ENCODE measurements around the gene TUBA8.
"Not testable (repeated sequence)": the region's sequence is repeated elsewhere in the genome, so short reads cannot be mapped to it uniquely, and the experiment has no call there.

The TUBA8 gene

DNA sequence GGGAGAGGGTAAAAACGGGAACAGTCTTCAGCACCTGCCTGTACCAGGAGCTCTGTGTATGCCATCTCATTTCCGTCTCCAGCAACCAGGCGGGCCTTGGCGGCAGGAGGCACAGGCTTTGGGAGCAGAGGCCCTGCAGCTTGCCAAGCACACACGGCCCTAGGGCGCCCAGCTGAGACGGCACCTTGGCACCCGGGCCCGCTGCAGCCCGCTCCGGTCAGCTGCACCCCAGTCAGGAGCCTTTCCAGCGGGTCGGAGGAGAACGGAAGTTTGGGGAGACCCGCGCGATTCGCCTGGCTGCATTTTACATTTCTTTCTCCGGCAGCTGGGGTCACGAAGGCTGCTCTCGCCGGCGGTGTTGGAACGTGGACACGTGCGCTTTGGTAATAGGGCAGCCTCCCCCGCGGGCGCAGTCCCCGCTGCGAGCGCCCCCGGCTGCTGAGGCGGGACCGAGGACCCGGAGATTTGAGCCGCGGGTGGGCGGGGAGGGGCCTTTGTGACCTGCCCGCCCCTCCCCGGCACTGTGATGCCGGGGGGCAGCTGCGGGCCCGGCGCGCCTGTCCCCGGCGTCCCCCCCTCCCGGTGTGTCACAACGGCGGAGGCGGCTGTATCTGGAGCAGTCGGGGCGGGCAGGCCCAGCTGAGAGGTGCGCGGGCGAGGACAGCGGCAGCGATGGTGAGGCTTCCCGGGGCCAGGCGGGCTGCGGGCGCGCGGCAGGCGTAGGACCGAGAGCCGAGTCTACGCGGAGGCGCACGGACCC lies at the start of gene TUBA8:
TUBA8 (plus strand) TSS at position 616 of the 760 bp plus-strand sequence; CDS start at position 673, 57 bp downstream.
- DNase-seq: no peak

GRCh38 chr22:18062421-18062820 lies 48.2 kb upstream of the TUBA8 start:
- no peak for DNase-seq

DNA sequence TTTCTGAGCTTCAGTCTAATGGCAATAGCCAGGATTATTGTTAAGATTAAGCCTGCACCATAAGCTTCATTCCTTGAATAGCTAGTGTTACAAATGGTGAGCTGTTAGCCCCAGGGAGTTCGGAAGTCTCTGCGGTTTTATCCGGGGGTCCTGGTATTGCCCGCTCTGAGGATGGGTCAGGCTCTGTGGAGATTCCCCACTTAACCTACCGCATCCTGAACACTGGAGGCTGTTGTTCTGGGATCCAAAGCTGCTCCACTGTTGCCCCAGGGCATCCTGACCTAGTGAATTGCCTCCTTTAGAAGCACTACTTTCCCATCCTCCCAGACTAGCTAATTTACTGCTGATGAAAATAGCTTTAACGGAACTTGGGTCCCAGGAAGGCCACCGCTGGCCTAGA lies 47.3 kb upstream of the TUBA8 start:
- no peak for DNase-seq

- DNase-seq: not testable (repeated sequence)
Measured at GRCh38 chr22:18063715-18064114, 46.9 kb upstream of the TUBA8 start.

DNA sequence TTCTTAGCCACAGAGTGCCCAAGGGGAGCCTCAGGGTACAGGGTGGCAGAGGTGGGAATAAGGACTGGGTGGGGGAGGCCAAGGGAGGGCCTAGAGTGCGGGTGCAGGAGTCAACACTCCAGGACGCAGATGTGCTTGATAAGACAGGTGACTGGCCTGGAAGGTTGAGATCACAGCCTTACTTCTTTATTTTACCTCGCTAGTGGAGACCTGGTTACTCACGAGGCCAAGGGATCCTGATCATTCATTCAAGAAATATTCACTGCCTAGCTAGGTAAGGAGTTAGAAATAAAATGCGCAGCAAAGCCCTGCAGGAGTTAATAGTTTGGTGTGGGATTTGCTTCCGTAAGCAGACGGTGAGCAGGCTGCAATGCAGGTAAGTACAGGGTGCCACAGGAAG lies 46.0 kb upstream of the TUBA8 start:
- no peak for DNase-seq

DNA sequence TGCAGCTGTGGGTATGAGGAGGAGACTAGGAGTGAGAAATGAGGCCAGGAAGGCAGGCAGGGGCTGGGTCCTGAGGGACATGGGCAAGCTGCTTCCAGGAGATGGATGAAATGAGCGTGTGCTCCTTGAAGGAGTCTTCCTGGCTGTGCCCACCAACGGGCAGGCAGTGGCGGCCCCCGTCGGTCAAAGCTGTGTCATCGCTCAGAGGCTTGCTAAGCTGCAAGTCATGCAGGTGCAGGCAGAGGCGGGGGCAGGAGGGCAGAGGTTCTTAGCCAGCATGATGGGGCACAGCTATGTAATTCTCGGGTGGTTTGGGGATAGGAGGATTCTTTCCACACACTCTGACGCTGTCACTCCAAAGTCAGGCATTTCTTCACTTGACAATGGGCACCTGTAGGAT lies 45.4 kb upstream of the TUBA8 start:
- no peak for DNase-seq

- no peak for DNase-seq
Measured at GRCh38 chr22:18066181-18066859, 44.3 kb upstream of the TUBA8 start.

- DNase-seq: no peak
Measured at GRCh38 chr22:18067121-18067520, 43.5 kb upstream of the TUBA8 start.

DNA sequence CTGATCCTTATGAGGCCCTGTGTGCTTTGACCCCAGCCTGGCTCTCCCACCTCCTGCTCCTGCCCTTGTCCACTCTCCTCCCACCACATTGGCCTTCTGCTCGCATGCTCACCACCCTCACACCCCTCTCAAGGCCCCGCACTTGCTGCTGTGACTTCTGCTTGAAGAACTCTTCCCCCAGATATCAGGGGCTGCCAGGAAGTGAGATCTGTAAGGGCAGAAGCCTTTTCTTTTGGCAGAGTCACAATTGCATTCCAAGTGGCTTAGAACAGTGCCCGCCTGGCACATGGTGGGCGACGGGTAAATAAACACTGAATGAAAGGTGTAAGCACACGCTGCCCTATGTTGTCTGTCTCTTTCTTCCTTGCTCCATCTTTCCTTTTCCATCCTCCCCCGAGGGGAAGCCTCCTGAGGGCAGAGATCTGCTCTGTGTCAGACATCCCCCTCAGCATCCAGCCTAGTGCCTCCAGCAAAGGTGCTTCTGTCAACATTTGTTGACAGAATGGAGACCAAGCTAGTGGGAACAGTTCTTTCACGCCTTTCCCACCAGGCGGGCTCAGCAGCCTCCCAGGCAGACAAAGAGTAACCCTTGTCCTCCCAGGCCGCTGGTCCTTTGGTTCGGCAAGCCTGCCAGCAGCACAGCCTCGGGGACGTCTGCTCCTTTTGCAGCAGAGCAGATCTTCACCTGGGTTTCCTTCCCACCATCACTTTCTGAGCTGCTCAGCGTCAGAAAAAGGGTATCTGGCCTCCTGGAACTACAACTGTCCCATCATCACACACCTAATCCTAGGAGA lies 42.9 kb upstream of the TUBA8 start:
- DNase-seq: no peak

- DNase-seq: no peak
Measured at GRCh38 chr22:18068381-18068988, 42.1 kb upstream of the TUBA8 start.

GRCh38 chr22:18069041-18069440 lies 41.6 kb upstream of the TUBA8 start:
- DNase-seq: no peak

DNA sequence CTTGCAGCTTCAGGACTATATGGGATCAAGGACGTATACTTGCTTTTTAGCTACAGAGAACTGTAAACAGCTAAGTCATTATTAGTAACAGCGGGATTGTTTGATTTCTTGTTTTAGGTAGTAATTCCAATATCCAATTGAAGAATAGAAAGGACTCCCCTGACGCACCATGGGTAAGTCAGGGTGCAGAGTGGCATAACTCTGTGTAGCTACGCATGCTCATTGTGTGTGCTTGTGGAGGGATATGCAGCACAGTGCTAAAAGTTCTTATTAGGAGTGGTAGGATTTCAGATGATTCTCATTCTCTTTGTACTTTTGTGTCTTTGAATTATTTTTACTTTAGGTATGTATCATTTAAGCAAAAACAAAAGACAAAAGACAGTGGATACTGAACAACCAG lies 40.6 kb upstream of the TUBA8 start:
- no peak for DNase-seq

DNA sequence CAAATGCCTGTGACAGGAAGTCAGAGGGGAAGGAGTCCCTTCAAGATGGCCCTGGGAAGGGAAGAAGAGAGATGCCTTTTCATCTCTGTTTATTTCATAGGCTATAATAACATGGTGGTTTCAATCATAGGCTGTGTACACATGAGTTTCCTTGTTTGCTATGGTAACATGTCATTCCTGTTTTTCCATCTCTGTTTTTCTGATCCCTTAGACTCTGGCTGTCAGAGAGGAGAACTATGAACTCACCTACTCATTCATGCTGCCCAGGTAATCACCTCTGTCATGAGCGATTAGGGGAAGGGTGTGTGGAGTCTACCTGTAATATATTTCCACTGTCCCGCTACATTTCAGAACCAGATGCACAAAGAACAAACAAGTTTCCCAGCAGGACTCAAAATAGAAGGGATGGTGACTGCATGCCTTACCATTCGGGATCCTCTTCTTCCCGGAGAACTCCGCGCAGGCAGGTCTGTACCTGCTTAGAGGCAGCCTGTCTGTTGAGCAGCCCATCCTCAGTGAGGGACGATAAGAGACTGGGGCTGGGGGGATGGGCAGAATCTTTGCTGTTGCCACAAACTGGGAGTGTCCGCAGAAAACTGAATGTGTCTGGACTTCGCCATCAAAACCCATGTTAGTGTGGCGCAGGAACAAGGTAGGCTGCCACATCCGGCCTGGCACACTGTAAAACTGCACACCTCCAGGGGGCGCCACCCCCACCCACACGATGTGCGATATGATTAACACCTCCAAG lies 39.9 kb upstream of the TUBA8 start:
- DNase-seq: no peak

DNA sequence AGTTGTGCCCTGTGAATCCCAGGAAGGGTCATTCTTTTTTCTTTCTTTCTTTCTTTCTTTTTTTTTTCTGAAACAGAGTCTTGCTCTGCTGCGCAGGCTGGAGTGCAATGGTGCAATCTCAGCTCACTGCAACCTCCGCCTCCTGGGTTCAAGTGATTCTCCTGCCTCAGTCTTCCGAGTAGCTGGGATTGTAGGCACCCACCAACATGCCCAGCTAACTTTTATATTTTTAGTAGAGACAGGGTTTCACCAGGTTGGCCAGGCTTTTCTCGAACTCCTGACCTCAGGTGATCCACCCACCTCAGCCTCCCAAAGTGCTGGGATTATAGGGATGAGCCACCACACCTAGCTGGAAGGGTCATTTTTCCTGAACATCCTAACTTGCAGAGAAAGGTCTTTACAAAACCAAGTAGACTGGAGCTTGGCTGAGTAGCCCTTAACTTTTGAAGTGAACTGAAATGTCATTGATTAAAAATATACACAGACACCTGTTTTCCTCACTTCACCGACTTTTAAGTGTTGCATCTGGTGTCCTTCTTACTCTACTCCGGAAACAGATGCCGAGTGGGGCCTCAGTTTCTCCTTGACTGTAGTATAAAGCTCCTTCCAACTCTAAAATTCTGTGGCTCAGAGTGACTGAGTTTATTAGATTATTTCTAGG lies 39.2 kb upstream of the TUBA8 start:
- not testable (repeated sequence) for DNase-seq

DNA sequence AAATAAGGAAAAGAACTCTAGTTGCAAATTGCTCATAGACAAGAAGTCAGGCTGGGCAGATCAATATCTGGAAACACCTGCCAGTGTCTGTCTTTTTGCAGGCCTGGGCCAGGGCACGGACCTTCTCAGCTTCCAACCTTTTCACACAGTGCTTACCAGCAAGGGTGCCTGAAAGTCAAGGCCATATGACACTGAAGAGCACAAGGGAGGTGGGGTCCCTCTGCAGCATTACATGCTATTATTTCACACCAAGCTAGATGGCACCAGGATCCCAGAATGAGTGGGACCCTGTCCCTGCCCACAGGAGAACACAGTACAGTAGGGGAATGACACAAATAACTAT lies 38.7 kb upstream of the TUBA8 start:
- DNase-seq: no peak

GRCh38 chr22:18073467-18073866 lies 37.1 kb upstream of the TUBA8 start:
- DNase-seq: no peak

- DNase-seq: not testable (repeated sequence)
Measured at GRCh38 chr22:18073927-18074326, 36.7 kb upstream of the TUBA8 start.

GRCh38 chr22:18075101-18075719 lies 35.4 kb upstream of the TUBA8 start:
- DNase-seq: no peak

- peak; percentile 74 to 98 for DNase-seq
Measured at GRCh38 chr22:18075720-18076497, 34.7 kb upstream of the TUBA8 start.

DNA sequence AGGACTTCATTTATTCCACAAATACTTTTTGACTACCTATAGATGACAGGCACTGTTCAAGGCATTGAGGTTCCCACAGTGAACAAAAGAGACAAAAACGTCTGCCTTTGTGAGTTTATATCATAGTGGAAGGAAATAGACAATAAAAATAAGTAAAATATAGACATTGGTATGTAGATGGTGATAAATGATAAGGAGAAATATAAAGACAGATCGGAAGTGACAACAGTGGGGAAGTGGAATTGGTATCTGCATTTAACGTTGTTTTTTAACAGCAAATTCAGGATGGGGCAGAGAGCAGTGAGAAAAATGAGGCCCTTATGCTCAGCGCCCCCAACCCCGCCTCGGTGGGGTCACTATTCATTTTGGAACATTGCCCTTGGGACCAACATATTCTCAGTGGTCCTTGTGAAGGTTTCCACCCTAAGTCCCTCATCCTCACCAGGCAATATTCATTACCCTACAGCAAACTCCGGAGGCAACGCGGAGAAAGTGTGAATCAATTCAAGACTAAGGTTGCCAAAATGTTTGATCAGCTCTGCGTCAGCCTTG lies 33.4 kb upstream of the TUBA8 start:
- no peak for DNase-seq
